HUDEP-2 (cell line): Measurements from ENCODE around the gene OOEP.
"Not testable (repeated sequence)": the region's sequence is repeated elsewhere in the genome, so short reads cannot be mapped to it uniquely, and the experiment has no call there.

ENCODE experiments used
- DNase-seq, 76 experiments: peaks; one replicate each; lab custom pipeline; 2025; ENCODE audit not compliant: unreplicated experiment in 76 of 76; lab: John Stamatoyannopoulos, UW

The OOEP gene

DNA sequence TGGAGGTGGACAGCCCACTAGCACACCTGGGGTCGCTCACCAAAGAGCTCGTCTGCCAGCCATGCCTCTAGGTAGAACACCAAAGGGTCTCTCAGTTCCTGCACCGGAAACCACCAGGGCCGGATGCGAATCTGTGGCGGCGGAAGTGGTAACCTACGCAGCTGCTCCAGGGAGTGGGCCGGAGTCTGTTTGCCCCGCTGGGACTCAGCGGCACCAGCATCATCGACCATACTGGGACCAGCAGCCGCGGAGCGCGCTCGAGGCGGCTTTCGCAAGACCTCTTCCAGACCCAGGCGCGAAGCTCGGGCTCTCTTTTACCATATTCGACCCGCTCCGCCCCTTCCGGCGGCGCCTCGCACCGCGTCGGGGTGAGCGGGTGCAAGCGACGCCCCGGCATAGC is at the start of gene OOEP:
TSS of gene OOEP (minus strand) at position 335 of the 400 bp plus-strand sequence. CDS start at position 230, 105 bp downstream.
- no peak for DNase-seq

DNA sequence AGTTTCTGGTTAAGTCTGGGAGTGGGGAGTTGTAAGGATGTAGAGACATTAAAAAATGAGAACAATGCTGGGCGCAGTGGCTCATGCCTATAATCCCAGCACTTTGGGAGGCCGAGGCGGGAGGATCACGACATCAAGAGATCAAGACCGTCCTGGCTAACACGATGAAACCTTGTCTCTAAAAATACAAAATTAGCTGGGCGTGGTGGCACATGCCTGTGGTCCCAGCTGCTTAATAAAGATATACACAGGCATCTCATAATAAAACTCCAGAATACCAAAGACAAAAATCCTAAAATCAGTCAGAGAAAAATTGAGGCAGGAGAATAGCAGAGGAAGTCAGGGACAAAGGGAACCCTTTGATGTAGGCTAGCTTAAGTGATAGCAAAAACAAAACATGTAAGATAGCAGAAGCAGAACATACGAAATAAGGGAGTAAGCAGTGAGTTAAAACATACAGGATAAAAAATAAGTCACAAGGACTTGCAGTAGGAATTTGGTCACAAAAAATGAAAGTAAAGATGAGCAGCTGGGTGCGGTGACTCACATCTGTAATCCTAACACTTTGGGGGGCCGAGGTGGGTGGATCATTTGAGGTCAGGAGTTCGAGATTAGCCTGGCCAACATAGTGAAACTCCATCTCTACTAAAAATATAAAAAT is 48.5 kb upstream of the OOEP start:
- DNase-seq, result no peak

DNA sequence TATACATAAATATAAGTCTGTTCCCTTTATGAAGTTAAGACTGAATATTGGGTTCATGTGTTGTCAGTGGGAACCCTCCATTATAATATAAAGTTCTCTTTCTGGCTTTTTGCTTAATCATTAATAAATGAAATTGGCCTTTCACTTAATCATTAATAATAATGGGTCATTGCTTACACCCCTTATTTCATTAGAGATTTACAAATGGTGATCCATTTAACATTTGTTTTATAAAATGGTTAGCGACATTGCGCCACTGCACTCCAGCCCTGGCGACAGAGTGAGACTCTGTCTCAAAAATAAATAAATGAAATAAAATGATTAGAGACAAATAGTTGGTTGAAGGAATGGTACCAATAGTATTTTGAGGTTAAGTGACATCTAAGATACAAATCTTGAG is 43.4 kb upstream of the OOEP start:
- DNase-seq, result no peak

DNA sequence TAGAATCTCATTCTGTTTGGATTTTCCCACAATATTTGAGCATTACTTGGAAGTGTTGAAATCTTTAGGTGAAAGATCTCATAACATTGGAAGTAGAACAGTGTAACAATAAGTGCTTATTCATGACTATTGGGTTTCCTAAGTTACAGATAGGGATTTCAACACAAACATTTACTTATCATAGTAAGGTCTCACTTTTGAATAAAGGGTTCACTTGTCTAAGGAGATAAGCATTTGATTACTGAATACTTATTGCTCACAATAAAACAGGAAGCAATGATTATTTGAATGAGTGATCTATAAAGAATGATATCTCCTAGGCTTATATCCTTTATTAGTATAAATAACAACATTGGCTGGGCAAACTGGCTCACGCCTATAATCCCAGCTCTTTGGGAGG is 39.7 kb upstream of the OOEP start:
- DNase-seq, result no peak

DNA sequence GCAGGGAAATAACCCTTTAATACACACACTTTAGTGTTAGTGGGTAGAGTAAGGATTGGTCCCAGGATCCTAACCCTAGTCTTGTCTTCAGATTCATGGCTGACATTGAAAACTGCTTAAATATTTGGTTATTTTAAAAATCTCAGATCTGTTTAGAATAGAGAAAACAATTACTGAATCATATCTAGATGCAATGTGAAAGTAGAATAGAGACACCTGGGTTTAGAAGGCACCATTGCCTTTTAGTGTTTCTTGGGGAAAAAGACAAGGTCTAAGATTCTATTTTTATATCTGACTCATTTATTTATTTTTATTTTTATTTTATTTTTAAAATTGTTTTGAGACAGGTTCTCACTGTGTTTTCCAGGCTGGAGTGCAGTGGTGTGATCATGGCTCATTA is 31.0 kb upstream of the OOEP start:
- DNase-seq, result no peak

DNA sequence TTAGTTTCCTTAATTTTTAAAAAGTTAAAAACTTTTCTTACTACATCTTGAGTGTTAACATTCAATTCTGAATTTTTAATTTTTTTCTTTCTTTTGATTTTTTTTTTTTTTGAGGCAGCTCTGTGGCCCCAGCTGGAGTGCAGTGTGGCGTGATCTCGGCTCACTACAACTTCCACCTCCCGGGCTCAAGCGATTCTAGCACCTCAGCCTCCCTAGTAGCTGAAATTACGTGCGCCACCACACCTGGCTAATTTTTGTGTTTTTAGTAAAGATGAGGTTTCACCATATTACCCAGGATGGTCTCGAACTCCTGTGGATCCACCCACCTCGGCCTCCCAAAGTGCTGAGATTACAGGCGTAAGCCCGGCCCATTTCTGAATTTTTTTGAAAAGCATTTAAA is 26.2 kb upstream of the OOEP start:
- DNase-seq, result no peak

DNA sequence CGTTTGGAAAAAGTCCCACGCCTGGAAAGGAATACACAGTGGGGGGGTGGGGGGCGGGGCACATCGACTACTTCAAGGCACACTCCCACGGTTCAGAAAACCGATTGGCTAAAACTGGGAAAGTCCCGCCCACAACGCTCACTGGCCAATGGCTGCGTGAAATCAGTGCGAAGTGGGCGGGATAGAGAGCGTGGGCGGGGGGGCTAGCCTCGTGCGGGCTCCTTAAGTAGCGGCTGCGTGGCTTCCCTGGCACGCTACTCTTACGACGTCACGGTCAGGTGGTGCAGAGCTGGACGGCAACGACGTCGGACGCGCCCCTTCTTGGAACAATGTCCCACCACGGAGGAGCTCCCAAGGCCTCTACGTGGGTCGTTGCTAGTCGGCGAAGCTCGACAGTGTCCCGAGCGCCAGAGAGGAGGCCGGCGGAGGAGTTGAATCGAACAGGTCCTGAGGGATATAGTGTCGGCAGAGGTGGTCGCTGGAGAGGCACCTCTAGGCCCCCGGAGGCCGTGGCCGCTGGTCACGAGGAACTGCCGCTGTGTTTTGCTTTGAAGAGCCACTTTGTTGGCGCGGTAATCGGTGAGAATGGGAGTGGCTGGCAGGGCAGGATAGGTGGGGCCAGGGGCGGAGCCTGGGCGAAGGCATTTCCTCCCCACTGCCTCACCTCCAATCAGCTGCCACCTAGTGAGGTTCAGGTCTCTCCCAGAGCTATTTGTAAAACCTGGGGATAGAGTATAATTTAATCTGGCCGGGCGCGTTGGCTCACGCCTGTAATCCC is 25.1 kb upstream of the OOEP start, which contains the start of gene DDX43:
TSS of gene DDX43 (plus strand) at position 252 of the 778 bp plus-strand sequence. CDS start at position 330, 78 bp downstream.
- peak; percentile 59 to 99 (median 97) for DNase-seq

DNA sequence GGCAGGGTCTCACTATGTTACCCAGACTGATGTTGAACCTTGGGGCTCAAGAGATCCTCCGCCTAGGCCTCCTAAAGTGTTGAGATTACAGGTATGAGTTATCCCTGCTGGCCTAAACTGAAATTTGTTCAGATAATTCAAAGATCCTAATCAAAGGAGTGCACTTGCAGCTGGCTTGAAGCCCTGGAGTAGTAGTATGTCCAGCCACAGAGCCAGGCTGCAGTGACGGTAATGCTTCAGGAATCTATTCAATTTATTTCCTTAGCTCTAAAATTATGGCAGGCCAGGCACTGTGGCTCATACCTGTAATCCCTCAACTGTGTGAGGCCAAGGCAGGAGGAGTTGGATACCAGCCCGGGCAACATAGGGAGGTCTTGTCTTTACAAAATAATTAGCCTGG is 23.6 kb upstream of the OOEP start:
- no peak for DNase-seq

DNA sequence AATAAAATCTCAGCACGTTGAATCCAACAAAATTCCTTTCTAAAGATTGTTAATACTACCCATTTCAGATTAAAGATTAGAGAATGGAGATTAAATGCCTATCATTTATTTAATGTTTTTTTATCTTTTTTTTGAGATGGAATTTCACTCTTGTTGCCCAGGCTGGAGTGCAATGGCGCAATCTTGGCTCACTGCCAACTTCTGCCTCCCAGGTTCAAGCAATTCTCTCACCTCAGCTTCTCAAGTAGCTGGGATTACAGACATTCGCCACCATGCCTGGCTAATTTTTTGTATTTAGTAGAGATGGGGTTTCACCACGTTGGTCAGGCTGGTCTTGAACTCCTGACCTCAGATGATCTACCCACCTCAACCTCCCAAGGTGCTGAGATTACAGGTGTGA is 22.5 kb upstream of the OOEP start:
- peak in 1 of 76 experiments; percentile 6 for DNase-seq

DNA sequence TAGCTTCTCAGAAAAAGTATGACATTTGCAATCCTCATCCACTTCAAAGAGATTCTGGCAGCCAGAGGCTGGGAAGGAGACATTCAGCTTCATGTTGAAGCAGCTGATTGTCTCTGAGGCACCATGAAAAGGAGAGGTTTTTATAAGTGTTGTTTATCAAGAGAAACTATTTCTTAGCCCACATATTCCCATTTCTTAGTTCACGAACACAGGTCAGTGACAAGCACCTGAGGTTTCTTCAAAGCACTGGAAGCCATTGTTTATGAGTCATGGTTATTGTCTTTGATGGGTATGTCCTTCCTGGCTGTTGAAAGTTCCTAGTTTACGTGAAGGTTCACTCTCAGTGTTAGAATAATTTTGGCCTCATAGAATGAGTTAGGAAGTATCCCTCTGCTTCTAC is 22.0 kb upstream of the OOEP start:
- no peak for DNase-seq

DNA sequence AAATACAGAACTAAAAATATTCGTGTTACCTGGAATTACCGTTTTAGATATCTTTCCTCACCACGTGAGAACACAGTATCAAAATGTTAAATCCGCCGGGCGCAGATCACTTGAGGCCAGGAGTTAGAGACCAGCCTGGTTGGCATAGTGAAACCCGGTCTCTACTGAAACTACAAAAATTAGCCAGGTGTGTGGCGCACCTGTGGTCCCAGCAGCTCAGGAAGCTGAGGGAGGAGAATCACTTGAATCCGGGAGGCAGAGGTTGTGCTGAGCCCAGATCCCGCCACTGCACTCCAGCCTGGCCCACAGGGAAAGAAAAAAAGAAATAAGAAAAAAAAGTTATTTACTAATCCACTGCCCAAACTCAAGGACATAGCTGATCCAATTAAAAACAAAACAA is 20.2 kb upstream of the OOEP start:
- DNase-seq, result no peak

DNA sequence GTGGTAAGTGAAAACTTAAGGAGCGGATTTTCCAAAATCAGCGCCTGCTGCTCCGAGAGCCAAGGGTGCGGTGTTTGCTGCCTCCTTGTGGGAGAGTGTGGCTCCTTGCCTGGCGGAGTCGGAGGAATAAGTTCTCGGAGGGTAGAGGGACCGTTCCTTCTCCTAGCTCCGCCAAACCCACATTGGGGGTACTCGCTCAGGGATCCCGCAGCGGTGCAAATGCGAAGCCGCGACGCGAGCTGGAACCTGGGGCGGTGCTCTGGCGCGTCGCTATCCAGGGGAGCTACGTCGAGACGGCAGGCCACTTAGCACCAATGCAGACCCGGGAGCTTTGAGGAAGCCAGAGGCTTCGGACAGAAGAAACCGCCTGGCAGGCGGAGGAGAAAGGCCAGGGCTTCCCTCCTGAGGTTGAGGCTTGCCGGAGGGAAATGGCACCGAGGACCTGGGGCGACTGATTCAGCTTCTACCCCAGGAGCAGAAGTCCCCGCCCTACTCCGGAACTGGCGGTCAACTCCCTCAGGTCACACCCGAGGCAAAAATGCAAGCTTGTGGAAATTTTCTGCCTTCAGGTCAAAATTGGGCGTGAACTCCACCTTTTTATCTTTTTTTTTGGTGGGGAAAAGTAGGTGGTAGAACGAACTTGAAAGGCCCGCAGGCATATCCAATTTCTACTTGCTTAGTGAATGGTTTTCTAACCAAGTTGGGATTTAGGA is 19.3 kb upstream of the OOEP start:
- peak in 75 of 76 experiments; percentile 14 to 92 (median 74) for DNase-seq

DNA sequence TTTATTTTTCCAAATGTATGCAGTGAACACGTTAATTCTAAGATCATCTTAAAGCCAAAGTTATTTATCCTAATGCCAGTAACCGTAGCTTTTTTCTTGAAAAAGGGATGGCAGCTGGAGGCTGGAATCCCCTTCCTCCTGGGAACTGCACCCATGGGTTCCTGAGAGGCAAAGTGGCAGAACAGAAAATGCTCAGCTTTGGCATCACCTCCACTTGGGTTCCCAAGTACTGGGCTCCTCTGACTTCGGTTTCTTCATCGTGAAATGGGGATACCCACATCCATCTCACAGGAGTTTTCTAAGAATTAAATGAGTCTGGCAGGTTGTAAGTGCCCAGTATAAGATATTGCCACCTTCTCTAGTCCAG is 18.7 kb upstream of the OOEP start:
- DNase-seq, result no peak

DNA sequence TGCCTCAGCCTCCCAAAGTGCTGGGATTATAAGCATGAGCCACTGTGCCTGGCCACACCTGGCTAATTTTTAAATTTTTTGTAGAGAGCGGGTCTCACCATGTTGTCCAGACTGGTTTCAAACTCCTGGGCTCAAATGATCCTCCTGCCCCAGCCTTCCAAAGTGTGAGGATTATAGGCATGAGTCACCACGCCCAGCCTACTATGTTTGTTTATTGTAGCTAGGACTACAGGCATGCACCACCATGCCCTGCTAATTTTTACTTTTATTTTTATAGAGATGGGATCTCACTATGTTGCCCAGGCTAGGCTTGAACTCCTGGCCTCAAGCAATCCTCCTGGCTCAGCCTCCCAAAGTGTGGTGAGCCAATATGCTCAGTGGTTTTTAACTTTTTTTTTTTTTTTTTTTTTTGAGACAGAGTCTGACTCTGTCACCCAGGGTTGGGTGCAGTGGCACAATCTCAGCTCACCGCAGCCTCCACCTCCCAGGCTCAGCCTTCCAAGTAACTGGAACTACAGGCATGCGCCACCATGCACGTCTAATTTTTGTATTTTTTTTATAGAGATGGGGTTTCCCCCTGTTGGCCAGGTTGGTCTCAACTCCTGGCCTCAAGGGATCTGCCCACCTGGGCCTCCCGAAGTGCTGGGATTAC is 12.9 kb upstream of the OOEP start:
- no peak for DNase-seq

DNA sequence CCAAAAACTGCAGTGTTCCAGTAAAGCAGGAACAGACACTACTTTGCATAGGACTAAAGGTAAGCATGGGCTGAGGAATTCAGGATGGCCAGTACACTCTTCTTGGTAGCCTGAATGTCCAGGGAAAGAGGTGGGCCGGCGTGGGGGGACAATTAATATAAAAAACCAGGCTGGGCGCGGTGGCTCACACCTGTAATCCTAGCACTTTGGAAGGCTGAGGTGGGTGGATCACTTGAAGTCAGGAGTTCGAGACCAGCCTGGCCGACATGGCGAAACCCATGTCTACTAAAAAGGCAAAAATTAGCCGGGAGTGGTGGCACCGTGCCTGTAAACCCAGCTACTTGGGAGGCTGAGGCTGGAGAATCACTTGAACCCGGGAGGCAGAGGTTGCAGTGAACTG is 11.8 kb upstream of the OOEP start:
- not testable (repeated sequence) for DNase-seq

DNA sequence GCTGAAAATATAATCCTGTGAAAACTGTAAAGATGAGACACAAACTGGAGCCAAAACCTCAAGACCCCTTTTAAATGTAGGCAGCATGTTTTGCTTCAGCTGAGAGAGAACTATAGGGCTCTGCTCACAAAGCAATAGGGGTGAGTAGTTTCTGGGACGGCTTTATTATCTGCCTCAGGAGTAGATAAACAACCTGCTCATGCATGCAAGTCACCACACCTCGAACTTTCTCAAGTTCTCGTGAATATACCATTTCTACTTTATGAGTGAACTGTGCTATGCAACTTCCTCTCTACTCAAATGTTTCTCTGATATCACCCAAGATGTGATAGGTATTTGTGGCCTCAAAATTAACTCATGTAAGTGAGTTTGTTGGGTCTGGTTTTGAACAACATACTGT is 7.5 kb upstream of the OOEP start:
- DNase-seq, result peak in 1 of 76 experiments; percentile 10

DNA sequence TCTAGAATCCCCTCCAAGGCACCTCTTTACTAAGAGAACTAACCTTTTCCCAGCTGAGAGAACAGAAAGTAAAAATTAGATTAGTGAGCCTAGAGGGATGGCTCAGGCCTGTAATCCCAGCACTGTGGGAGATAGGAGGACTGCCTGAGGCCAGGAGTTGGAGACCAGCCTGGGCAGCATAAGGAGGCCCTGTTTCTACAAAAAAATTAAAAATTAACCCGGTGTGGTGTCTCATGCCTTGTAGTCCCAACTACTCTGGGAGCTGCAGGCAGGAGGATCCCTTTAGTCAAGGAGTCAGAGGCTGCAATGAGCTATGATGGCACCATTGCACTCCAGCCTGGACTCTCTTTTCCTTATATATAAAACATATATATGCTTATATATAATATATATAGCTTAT is 5.5 kb upstream of the OOEP start:
- no peak for DNase-seq

DNA sequence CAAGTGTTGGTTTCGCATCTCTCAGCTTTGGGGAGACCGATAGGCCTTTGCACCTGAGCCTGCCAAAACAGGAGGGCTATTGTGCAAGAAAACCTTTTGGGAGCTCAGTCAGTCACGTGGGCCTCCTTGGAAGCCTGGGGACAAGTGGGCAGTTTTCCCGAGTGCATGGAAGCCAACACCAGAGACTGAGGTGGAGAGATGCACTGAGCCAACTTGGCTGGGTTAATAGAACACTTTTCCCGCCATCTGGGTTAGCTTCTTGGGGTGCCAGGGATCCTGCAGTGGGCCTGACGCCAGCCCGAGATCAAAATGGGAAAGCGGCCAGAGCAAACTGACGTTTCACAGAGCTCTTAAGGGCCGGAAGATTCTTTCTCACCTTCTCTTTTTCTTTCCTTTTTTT is 2.8 kb upstream of the OOEP start:
- DNase-seq, result no peak

DNA sequence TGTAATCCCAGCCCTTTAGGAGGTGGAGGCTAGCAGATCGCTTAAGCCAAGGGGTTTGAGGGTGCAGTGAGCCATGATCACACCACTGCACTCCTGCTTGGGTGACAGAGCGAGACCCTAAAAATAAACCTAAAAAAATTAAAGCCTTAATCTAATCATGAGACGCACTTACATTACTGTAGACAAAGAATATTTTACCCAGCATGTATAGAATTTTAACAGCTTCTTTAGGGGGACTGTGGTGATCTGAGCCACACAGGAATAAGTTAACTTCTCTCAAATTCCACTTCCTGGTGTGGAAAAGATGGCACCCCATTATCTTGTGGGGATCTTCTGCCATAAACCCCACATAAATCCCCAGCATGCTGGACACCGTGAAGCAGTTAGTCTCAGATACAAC is 2.3 kb upstream of the OOEP start:
- DNase-seq, result no peak

DNA sequence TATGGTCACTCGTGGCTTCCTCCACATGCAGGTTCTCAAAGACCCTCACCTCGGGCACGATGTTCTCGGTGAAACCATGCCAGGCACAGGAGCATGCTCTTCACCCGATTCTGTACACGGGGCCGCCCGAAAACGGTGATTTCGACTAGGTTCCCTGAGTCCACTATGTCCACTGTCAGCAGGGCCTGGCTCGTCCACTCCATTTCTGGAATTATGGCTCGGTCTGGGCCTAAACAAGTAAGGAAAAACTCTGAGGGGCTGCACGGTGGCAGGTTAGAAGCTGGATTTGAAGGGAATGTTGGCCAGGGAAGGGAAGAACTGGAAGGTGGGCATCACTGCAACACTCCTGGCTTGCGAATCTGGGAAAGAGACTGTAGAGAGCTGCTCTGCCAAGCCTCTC is 540 bp downstream of the OOEP start:
- DNase-seq, result no peak

DNA sequence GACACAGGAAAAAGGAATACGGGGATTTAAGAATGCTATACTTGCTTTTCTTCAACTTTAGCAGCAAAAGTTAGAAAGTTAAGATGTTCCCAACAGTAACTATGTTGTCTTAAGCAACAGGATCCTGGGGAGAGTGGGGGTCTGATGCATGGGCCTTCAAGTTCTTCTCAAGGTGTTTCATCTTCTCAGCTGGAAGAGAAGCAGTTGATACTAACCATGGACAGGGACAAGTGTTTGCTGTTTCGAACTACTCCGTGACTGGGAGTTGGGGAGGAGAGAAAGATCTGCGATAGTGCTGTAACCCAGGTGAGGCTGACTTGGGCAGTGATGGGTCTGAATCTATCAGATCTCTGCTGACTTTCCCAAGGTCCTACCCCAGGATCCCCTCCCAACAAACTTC is 1.0 kb downstream of the OOEP start:
- DNase-seq, result no peak
